H54 (cell line): Measurements from ENCODE around the gene POLRMT.
"Not testable (repeated sequence)": the region's sequence is repeated elsewhere in the genome, so short reads cannot be mapped to it uniquely, and the experiment has no call there.

Source experiments
- DNase-seq: peaks from one replicate; pipeline ENCODE4 v3.0.0; 2011; ENCODE audit warnings: low spot score, mixed read lengths; ENCODE audit not compliant: insufficient read length
- FAIRE-seq: peaks from 3 replicates; lab custom pipeline; 2011; peaks lifted over from hg19 to GRCh38; lab: Jason Lieb, UNC
- POLR2A ChIP-seq: IDR thresholded peaks from 2 replicates; pipeline ENCODE4 v1.6.1; 2011; ENCODE audit warnings: low read depth, mild to moderate bottlenecking, low read length

Gene POLRMT

GRCh38 chr19:674282-675151 is 41.2 kb upstream of the POLRMT start:
- no peak for TF ChIP-seq POLR2A
- no peak for FAIRE-seq
- DNase-seq, result no peak

GRCh38 chr19:670609-671075 is 37.3 kb upstream of the POLRMT start:
- FAIRE-seq, result no peak
- no peak for TF ChIP-seq POLR2A
- DNase-seq, result no peak

- FAIRE-seq, DNase-seq: not testable (repeated sequence)
Measured at GRCh38 chr19:668675-669434, 35.5 kb upstream of the POLRMT start.

GRCh38 chr19:666985-667573 is 33.7 kb upstream of the POLRMT start:
- not testable (repeated sequence) for DNase-seq, FAIRE-seq

- TF ChIP-seq POLR2A, result no peak
- DNase-seq (peak; percentile 91), FAIRE-seq (no peak)
Measured at GRCh38 chr19:664913-665443, 31.6 kb upstream of the POLRMT start.

DNA sequence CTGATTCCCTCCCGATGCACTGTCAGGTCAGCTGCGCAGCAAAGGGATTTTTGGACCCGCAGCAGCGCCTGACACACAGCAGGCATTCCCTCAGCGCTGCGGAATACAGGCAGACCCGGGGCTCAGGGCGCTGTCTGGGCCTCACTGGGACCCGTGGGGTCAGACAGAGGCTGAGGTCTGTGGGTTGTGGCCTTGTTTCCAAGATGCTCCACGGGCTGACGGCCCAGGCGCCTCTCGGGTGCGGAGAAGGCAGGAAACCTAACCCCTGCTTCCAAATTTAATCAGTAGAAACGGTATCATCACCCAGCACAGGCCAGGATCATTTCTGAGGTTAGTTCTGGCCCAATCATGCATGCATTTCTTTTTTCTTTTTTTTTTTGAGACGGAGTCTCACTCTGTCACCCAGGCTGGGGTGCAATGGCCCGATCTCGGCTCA is 30.4 kb upstream of the POLRMT start:
- FAIRE-seq (no peak), DNase-seq (no peak)
- no peak for TF ChIP-seq POLR2A

GRCh38 chr19:662962-663681 is 29.8 kb upstream of the POLRMT start, which contains the start of gene RNF126:
TSS of gene RNF126 (minus strand) at chr19:663214. CDS start at chr19:663121, 93 bp downstream.
- TF ChIP-seq POLR2A, result peak; percentile 78
- peak; percentile 93 for DNase-seq
- FAIRE-seq, result no peak

DNA sequence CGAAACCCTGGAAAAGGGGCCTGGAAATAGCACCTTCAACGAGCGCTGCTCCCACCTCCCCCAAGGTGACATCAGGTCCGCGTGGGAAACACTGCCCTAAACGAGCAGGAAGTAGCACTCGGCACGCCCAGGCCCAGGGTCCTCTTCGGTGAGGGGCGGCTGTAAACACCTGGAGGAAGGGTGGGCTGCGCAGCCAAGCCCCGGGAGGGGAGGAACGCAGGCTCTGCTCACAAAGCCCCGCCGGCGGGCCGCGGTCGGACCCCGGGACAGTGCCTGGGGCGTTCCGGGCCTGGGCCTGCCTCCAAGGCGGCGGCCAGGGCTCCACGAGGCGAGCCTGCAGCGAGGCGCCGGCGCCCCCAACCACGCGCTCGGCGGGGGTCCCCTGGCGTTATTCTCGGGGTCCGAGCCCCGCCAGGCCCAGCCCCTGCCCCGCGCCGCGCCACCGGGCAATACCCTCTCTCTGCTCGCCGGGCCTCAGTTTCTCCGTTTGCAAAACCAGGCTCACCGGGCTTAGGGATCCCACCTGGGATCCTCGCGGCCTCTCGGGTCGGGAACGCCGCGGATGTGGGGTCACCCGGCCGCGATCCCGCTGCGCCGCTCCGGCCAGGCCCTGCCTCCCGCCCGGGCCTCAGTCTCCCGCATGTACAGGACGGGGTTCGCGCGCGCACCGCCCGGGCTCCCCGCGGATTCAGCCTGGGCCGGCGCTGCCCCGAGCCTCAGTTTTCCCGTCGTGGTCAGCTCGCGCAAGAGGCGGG is 29.0 kb upstream of the POLRMT start:
- FAIRE-seq (no peak), DNase-seq (no peak)
- TF ChIP-seq POLR2A, result no peak

DNA sequence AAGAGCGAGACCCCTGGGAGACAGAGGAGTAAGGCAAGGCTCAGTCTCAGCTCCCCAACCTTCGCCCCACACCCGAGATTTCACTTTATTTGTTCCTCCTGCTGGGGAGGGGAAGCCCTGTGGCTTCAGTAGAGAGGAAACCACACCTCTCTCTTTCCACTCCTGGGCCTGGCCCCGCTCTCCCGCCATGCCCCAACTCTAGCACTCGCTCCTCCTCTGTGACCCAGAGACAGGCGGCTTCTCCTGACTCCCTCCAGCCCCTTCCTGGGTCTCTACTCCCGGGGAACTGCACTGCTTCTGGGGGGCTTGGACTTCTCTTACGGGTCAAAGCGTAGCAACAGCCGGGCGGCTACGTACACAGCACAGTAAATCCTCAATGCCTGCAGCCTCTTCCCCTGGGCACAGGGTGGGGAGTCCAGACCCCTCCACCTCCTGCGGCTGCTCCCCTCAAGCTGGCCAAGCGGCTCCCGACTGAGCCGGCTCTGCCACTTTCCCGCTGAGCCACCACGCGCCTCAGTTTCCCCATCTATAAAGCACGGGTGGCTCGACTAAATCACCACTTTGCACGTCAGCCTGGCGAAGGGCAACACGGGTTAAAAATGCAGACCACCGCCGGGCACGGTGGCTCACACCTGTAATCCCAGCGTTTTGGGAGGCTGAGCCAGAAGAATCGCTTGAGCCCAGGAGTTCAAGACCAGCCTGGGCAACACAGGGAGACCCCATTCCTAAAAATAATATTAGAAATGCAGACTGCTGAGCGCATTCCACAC is 28.3 kb upstream of the POLRMT start:
- no peak for TF ChIP-seq POLR2A
- DNase-seq, result no peak
- no peak for FAIRE-seq

DNA sequence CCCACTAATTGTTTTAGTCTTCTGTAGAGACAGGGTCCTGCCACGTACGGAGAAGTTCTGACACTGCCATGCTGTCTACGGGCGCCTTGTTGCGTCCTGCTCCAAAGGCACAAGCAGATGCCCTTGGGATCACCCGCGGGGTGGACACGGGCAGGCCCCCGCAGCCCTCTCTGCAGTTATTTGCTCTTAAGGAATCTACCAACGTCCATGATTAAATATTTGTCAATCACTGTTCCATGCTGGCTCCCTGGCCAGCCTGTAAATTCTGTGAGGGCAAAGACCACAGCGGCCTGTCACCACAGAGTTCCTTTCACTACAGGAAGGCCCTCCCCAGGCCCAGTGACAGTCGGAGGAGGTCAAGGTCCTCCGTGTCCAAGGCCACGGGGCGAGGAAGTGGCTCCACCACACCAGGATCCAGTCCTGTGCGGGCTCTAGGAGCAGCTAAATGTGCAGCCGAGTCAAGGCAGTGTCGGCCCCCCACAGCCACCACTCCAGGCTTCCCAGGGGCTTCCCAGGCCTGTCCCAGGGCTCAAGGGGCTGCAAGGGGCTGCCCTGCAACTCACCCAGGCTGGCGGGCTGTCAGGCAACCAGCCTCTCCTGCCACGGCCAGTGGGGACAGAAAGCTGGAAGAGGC is 27.6 kb upstream of the POLRMT start:
- TF ChIP-seq POLR2A, result no peak
- no peak for FAIRE-seq
- no peak for DNase-seq
